Heart right ventricle (tissue), 16 donors: Measurements from ENCODE around the gene FAM120A. TPM values are rescaled to one million over a fixed set of nuclear protein-coding genes. Genes with fewer than 3 reads are reported as not detected.

Source experiments
- ATAC-seq, 8 donors: fragments of 200-7000 bp; cut with Tn5 transposase; one replicate each; pipeline ENCODE4 v1.9.1; 2020; ENCODE audit warnings: mild to moderate bottlenecking in 8 of 8, moderate library complexity in 8 of 8, moderate number of reproducible peaks in 1 of 8
- DNase-seq, 2 donors: peaks; one replicate each; pipeline ENCODE4 v3.0.0-alpha.2; 2020
- H3K27ac ChIP-seq, 10 donors: fragments of 200-600 bp; sonication (generic) in 2 of 10; one replicate each; pipeline versions ENCODE4 v1.5.0 to v1.8.0; 2020 to 2022; ENCODE audit warnings: mild to moderate bottlenecking in 3 of 10
- H3K27me3 ChIP-seq, 7 donors: fragments of 200-600 bp; one replicate each; pipeline ENCODE4 v1.8.0; 2021 to 2022; ENCODE audit warnings: mild to moderate bottlenecking in 2 of 7
- H3K36me3 ChIP-seq, 9 donors: fragments of 200-600 bp; sonication (generic) in 1 of 9; one replicate each; pipeline versions ENCODE4 v1.5.0 to v1.8.0; 2020 to 2022; ENCODE audit warnings: mild to moderate bottlenecking in 2 of 9
- H3K4me1 ChIP-seq, 9 donors: fragments of 200-600 bp; sonication (generic) in 1 of 9; one replicate each; pipeline versions ENCODE4 v1.5.0 to v1.8.0; 2020 to 2022; ENCODE audit warnings: mild to moderate bottlenecking in 4 of 9
- H3K4me3 ChIP-seq, 10 donors: fragments of 200-600 bp; sonication (generic) in 2 of 10; one replicate each; pipeline versions ENCODE4 v1.5.0 to v1.8.0; 2020 to 2022; ENCODE audit warnings: mild to moderate bottlenecking in 7 of 10, moderate library complexity in 2 of 10
- H3K9me3 ChIP-seq, 11 donors: fragments of 200-600 bp in 10 of 11; sonication (generic) in 2 of 11; one replicate each; pipeline versions ENCODE4 v1.5.0 to v1.8.0; 2013 to 2022; ENCODE audit warnings: mild to moderate bottlenecking in 2 of 11, control low read depth in 1 of 11, moderate library complexity in 1 of 11
- CTCF ChIP-seq, 9 donors: fragments of 200-600 bp; sonication (generic) in 2 of 9; IDR thresholded peaks; one replicate each; pipeline versions ENCODE4 v1.5.0 to v1.8.0; 2021 to 2022; ENCODE audit warnings: antibody characterized with exemption in 9 of 9, mild to moderate bottlenecking in 5 of 9, moderate library complexity in 1 of 9
- WGBS, 2 donors: extraction: QIAGEN DNeasy Blood & Tissue Kit; methylation state at CpG; one replicate each; pipeline ENCODE4 v1.1.7; 2013; ENCODE audit warnings: inconsistent platforms in 1 of 2; 5-methylcytosine and 5-hydroxymethylcytosine counted together
- intact Hi-C, 10 donors: fragments of 100-400 bp; cut with DNase I; formaldehyde crosslinking; loops; one replicate each; pipeline versions ENCODE4 v1.11.1 to v1.14.2; 2022
- polyA plus RNA-seq, 2 donors: library from polyadenylated mRNA; stranded (reverse); fragments of 200-250 nt; gene quantifications; one replicate each; pipeline ENCODE4 v1.2.3, GENCODE V29; 2013
- total RNA-seq, 10 donors: library from RNA; stranded (reverse); fragmentation: NEBNext Ultra II Directional in 3 of 10; extraction: Animal tissue kit (Norgen Biotek cat#: 25700) in 3 of 10; gene quantifications; one replicate each; pipeline versions ENCODE4 v1.2.1 to v1.2.4, GENCODE V29; 2021 to 2023
- donor health status: Arrhythmogenic right ventricular cardiomyopathy.
- donor health status: ischemic (EF 13 %, LVEDD 7.1; RV severe dilation, severe dysfunction).
- donor health status: healthy with polysubstance abuse.
- donor health status: DM: no; HTN: yes; CAD: no.
- donor health status: DM: no; HTN: no; CAD: no.
- donor health status: ischemic (EF 25% LVEDD 6.9; RV normal size, moderate dysfunction).
- donor health status: ischemic (EF 25% LVEDD 5.7; RV mildly dilated, moderate dysfunction).
- donor health status: healthy.
- donor health status: DM: yes; HTN: yes; CAD: no.
- donor health status: Ischemic cardiomyopathy.
- donor health status: ischemic (EF 35%, LVEDD 5.7; RV mildly dilated, moderate dysfunction).
- donor health status: nonischemic (EF 11% LVEDD 7.7; RV severe dilation, severe dysfunction).
- donor health status: DM: yes; HTN: yes; CAD: no.
- donor health status: PGD.
- donor health status: ischemic (EF 29% LVEDD 5.4; RV normal size, mild dysfunction).
- donor health status: nonischemic (EF 23%, LVEDD 6.1; RV moderate dilation, normal function).

Gene FAM120A
- total and polyA plus RNA-seq, 12 donors, result 42.2 to 126 (median 104) TPM

DNA sequence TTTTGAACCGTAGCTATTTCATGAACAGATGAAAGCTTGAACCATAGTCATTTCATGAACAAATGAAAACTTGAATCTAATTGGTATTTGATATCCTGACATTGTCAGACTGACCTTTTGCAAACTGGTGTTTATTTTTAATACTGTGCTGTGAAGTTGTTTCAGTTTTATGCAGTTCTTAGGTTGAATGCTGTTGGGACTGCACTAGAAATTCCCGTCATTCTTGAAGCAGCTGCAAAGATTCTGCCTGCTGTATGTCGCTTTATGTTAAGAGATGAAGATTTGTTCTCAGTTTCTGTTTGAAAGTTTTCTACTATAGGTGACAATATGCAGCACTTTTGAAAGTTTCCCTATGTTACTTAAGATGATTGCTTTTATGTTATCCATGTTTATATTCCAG, 24.4 kb downstream of the FAM120A start:
- TF ChIP-seq CTCF (IDR thresholded peaks at IDR 0.05), result no peak
- DNase-seq, result no peak
- Histone ChIP-seq H3K4me3 (no peak overlapping the region), H3K27ac (no peak overlapping the region), H3K27me3 (no peaks in the 10 kb centered on the region), H3K36me3 (peaks cover 0 to 77% (median 7%) of the 10 kb centered on the region in 9 donors), H3K9me3 (no peaks in the 10 kb centered on the region), H3K4me1 (peaks cover 0 to 45% (median 23%) of the 10 kb centered on the region in 9 donors)
- ATAC-seq, result no peak
- intact Hi-C loops, result no loop called here
- 56 to 69% methylated on average over 3 of the region's 3 CpGs for WGBS, 2 donors

DNA sequence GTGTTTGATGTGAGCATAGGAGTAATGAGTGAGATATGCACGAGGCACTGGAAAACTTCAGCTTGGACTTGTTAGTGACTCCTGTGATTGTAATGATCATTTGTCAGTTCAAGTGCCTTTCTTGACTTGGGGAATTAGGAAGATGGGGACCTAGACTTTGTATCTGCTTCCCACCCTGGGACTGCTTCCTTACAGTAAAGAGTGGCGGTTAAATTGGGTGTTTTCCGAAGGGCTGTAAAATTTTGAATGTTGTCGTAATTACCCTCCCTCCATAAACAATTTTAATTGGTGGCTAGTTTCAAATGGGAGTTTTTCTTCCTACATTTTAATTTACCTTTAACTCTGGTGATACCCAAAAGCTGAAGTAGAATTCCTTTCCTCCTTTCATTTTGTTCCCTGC, 25.4 kb downstream of the FAM120A start:
- Histone ChIP-seq H3K27ac (no peak overlapping the region), H3K4me3 (no peak overlapping the region), H3K27me3 (no peaks in the 10 kb centered on the region), H3K36me3 (peaks cover 0 to 71% (median 0%) of the 10 kb centered on the region in 9 donors), H3K4me1 (peaks cover 0 to 42% (median 32%) of the 10 kb centered on the region in 9 donors), H3K9me3 (no peaks in the 10 kb centered on the region)
- intact Hi-C loops, result no loop called here
- no peak for TF ChIP-seq CTCF (IDR thresholded peaks at IDR 0.05)
- no peak for DNase-seq
- 86 to 87% methylated on average over 4 of the region's 4 CpGs for WGBS, 2 donors
- ATAC-seq, result no peak

DNA sequence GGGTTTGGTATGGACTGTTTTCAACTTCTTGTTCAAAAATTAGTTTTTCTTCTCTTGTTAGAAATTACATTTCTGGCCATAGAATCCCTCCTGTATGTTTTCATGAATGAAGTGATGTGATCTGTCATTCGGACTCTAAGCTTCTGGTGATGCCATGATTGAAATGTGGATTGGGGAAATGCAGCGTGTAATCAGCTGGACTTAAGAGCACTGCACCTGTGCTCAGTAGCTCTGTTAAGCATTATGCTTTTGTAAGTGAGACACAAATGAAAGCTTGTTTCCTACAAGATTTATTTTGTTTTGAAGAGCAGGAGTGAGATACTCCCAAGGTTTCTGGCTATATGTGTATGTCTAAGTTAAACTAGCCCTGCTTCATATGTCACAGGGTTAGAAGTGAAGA, 25.9 kb downstream of the FAM120A start:
- no peak overlapping the region for H3K27ac ChIP-seq
- H3K4me3 ChIP-seq, result no peak overlapping the region
- intact Hi-C loops, result no loop called here
- peaks cover 0 to 47% (median 32%) of the 10 kb centered on the region in 9 donors for H3K4me1 ChIP-seq
- 65 to 80% methylated on average over 2 of the region's 2 CpGs for WGBS, 2 donors
- TF ChIP-seq CTCF (IDR thresholded peaks at IDR 0.05), result no peak
- ATAC-seq (no peak), DNase-seq (no peak)
- no peaks in the 10 kb centered on the region for H3K9me3 ChIP-seq
- H3K36me3 ChIP-seq, result peaks cover 0 to 71% (median 0%) of the 10 kb centered on the region in 9 donors
- H3K27me3 ChIP-seq, result no peaks in the 10 kb centered on the region

DNA sequence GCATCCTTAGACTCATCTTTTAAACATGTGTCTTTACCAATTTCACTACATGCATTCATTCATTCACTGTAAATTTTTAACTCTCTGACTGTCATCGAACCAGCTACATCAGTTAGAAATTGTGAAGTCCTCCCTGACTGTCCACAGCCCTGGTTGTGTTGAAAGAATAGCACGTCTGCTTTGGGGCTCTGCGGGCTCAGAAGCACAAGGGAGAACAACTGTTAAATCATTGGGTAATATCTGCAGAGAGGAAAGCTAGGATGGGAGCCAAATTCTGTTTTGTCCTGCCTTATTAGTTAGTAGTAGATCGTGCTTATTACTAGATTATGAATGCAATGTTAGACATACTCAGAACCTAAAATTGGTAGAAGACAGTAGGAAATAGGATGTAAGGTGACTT, 28.2 kb downstream of the FAM120A start:
- Histone ChIP-seq H3K4me3 (no peak overlapping the region), H3K36me3 (peaks cover 0 to 64% (median 5%) of the 10 kb centered on the region in 9 donors), H3K27me3 (no peaks in the 10 kb centered on the region), H3K4me1 (peaks cover 0 to 66% (median 40%) of the 10 kb centered on the region in 9 donors), H3K27ac (no peak overlapping the region), H3K9me3 (no peaks in the 10 kb centered on the region)
- no peak for TF ChIP-seq CTCF (IDR thresholded peaks at IDR 0.05)
- 51 to 60% methylated on average over 4 of the region's 4 CpGs for WGBS, 2 donors
- DNase-seq (no peak), ATAC-seq (peak in 1 of 8 donors; percentile 59)
- intact Hi-C loops, result no loop called here
